CMK (cell line): Measurements from ENCODE around the gene TBC1D10A.
A peak's percentile ranks its signal among the peaks of the same experiment; 100 is the strongest.

Experiments used
- DNase-seq: peaks from one replicate; pipeline ENCODE4 v3.0.0-alpha.2; 2010; ENCODE audit warnings: low read depth

TBC1D10A gene

GRCh38 chr22:30265823-30266444 is 60.8 kb downstream of the TBC1D10A start:
- peak; percentile 82 for DNase-seq

- DNase-seq = no peak
Observed at GRCh38 chr22:30265131-30265720, 61.5 kb downstream of the TBC1D10A start.

GRCh38 chr22:30263883-30264282 is 62.9 kb downstream of the TBC1D10A start:
- DNase-seq = no peak

- no peak for DNase-seq
Observed at GRCh38 chr22:30262917-30263741, 63.6 kb downstream of the TBC1D10A start.

- DNase-seq = no peak
Observed at GRCh38 chr22:30262112-30262511, 64.6 kb downstream of the TBC1D10A start.

- no peak for DNase-seq
Observed at GRCh38 chr22:30261134-30261533, 65.6 kb downstream of the TBC1D10A start.

- no peak for DNase-seq
Observed at GRCh38 chr22:30260682-30261081, 66.1 kb downstream of the TBC1D10A start.

- DNase-seq = no peak
Observed at GRCh38 chr22:30260276-30260675, 66.5 kb downstream of the TBC1D10A start.

GRCh38 chr22:30254314-30254713 is 72.4 kb downstream of the TBC1D10A start:
- no peak for DNase-seq

GRCh38 chr22:30253205-30253852 is 73.4 kb downstream of the TBC1D10A start:
- DNase-seq = no peak

GRCh38 chr22:30252411-30253204 is 74.1 kb downstream of the TBC1D10A start:
- no peak for DNase-seq

GRCh38 chr22:30251711-30252110 is 75.0 kb downstream of the TBC1D10A start:
- no peak for DNase-seq

GRCh38 chr22:30250661-30251267 is 76.0 kb downstream of the TBC1D10A start:
- DNase-seq = no peak

- no peak for DNase-seq
Observed at GRCh38 chr22:30250039-30250565, 76.6 kb downstream of the TBC1D10A start.

- no peak for DNase-seq
Observed at GRCh38 chr22:30249049-30250038, 77.4 kb downstream of the TBC1D10A start.

- DNase-seq = no peak
Observed at GRCh38 chr22:30248484-30248883, 78.3 kb downstream of the TBC1D10A start.

GRCh38 chr22:30247974-30248373 is 78.8 kb downstream of the TBC1D10A start:
- no peak for DNase-seq

GRCh38 chr22:30247561-30247960 is 79.2 kb downstream of the TBC1D10A start:
- no peak for DNase-seq

GRCh38 chr22:30246814-30247376 is 79.8 kb downstream of the TBC1D10A start:
- DNase-seq = no peak
